HEK293T (cell line): ENCODE measurements around the gene KCNQ1.

ENCODE experiments used
- CTCF ChIA-PET: fragments of 350-600 bp; formaldehyde crosslinking; extraction: SDS; loops from one replicate; lab custom pipeline; 2021; ENCODE audit warnings: antibody characterized with exemption, inconsistent platforms; lab: Yijun Ruan, JAX
- POLR2A ChIA-PET: fragments of 350-600 bp; formaldehyde crosslinking; extraction: SDS; loops from one replicate; lab custom pipeline; 2020; ENCODE audit warnings: antibody characterized with exemption, inconsistent platforms; lab: Yijun Ruan, JAX
- DNase-seq: peaks from one replicate; pipeline ENCODE4 v3.0.0; 2012; ENCODE audit warnings: mixed read lengths; ENCODE audit errors: extremely low spot score
- ARNT ChIP-seq: fragments of 450-650 bp; IDR thresholded peaks from 2 replicates; pipeline ENCODE4 v1.6.1; 2017; ENCODE audit warnings: mild to moderate bottlenecking
- BHLHE40 ChIP-seq: fragments of 450-650 bp; IDR thresholded peaks from 2 replicates; pipeline ENCODE4 v1.6.1; 2016; ENCODE audit warnings: mild to moderate bottlenecking, moderate library complexity, borderline replicate concordance
- CTBP1 ChIP-seq: fragments of 450-650 bp; IDR thresholded peaks from 2 replicates; pipeline ENCODE4 v1.6.1; 2016; ENCODE audit warnings: borderline replicate concordance
- ELF4 ChIP-seq: fragments of 450-650 bp; IDR thresholded peaks from 2 replicates; pipeline ENCODE4 v1.6.1; 2017; ENCODE audit warnings: antibody characterized with exemption
- FOXA1 ChIP-seq: fragments of 450-650 bp; IDR thresholded peaks from 2 replicates; pipeline ENCODE4 v1.6.1; 2016; ENCODE audit warnings: mild to moderate bottlenecking
- FOXK2 ChIP-seq: fragments of 450-650 bp; IDR thresholded peaks from 2 replicates; pipeline ENCODE4 v1.6.1; 2016; ENCODE audit warnings: mild to moderate bottlenecking
- FOXM1 ChIP-seq: fragments of 450-650 bp; IDR thresholded peaks from 2 replicates; pipeline ENCODE4 v1.6.1; 2017; ENCODE audit warnings: mild to moderate bottlenecking, borderline replicate concordance
- HDGF ChIP-seq: fragments of 450-650 bp; IDR thresholded peaks from 2 replicates; pipeline ENCODE4 v1.6.1; 2017; ENCODE audit warnings: antibody characterized with exemption, borderline replicate concordance
- L3MBTL2 ChIP-seq: fragments of 450-650 bp; conservative IDR thresholded peaks from 2 replicates; pipeline ENCODE4 v1.6.1; 2016; ENCODE audit warnings: mild to moderate bottlenecking
- LEF1 ChIP-seq: fragments of 450-650 bp; IDR thresholded peaks from 2 replicates; pipeline ENCODE4 v1.6.1; 2017; ENCODE audit warnings: mild to moderate bottlenecking, borderline replicate concordance
- NFRKB ChIP-seq: fragments of 450-650 bp; IDR thresholded peaks from 2 replicates; pipeline ENCODE4 v1.6.1; 2016; ENCODE audit warnings: mild to moderate bottlenecking, moderate library complexity
- SP1 ChIP-seq: fragments of 450-650 bp; IDR thresholded peaks from 2 replicates; pipeline ENCODE4 v1.6.1; 2017
- SUZ12 ChIP-seq: fragments of 450-650 bp; IDR thresholded peaks from 2 replicates; pipeline ENCODE4 v1.6.1; 2016; ENCODE audit warnings: mild to moderate bottlenecking
- TARDBP ChIP-seq: fragments of 450-650 bp; IDR thresholded peaks from 2 replicates; pipeline ENCODE4 v1.6.1; 2016
- ZNF384 ChIP-seq: fragments of 450-650 bp; IDR thresholded peaks from 2 replicates; pipeline ENCODE4 v1.6.1; 2016
- TF ChIP-seq, protein P1 (sequence below): fragments of 450-650 bp; IDR thresholded peaks from 2 replicates; pipeline ENCODE4 v1.6.1; 2016

The KCNQ1 gene

DNA sequence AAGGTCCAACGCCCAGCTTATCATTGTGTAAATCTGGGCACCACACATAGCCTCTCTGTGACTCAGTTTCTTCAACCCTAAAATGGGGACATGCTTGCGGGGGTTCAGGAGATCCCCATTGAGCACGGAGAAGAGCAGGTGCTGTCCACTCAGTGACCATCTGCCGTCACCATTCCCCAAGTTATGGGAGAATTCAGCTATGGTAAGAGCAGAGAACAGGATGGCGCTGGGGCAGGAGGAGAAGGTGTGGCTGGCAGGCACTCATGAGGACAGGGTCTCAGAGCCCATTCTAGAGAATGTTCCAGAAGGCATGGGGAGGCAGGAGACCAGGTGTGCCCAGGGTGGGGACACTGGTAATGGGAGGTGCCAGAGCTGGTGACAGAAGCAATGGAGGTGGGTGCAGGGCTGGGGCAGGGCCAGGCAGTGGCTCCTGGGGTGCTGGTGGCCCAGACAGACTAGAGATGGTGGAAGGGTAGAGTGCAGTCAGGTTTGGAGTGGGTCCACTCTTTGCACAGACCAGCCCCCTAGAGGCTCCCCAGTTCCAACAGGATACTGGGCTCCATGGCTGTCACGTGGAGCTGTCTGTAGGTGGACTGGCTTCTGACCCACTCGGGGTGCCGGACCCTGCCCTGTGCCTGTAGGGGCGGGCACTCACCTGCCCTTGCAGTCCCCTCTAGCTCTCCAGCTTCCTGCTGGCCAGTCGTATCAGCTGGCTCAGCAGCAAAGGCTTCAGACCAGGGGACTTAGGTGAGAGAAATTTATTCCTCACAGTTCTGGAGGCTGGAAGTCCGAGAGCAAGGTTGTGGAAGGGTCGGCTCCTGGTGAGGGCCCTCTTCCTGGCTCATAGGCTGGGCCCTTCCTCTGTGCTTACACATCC lies 356.1 kb downstream of the KCNQ1 start:
- no peak for DNase-seq
- TF ChIP-seq CTBP1 (no peak), NFRKB (no peak)
- ChIA-PET CTCF (no interaction called here), POLR2A (no interaction called here)

DNA sequence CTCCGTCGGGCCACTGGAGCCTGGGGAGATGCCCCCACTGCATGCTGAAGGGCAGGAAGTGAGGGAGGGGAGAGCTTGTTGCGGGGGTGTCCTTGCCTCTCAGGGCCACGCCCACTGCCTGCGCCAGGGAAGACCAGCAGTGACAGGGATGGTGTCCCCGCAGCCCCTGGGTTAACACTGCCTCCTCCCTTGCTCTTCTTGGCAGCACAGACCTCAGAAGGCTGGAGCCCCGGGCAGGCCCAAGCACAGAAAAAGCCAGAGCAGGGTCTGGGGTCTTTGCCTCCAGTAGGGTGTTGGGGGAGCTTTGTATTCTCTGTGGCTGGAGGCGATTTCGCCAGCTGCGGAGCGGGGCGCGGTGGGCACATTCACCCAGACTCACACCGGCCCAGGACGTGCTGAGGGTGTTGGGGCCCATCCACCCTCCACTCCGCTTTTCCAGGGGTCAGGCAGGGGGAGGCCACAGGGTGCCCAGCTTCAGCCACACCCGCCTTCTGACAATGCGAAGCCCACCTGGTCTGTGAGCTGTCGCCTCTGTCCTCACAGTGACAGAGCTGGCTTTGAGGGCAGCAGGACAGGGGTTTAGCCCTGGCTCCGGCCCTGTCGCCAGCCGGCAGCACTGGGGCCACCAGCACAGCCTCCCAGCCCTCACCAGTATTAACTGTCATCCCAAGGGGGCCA lies 357.0 kb downstream of the KCNQ1 start:
- POLR2A ChIA-PET = no interaction called here
- CTCF ChIA-PET = no interaction called here

DNA sequence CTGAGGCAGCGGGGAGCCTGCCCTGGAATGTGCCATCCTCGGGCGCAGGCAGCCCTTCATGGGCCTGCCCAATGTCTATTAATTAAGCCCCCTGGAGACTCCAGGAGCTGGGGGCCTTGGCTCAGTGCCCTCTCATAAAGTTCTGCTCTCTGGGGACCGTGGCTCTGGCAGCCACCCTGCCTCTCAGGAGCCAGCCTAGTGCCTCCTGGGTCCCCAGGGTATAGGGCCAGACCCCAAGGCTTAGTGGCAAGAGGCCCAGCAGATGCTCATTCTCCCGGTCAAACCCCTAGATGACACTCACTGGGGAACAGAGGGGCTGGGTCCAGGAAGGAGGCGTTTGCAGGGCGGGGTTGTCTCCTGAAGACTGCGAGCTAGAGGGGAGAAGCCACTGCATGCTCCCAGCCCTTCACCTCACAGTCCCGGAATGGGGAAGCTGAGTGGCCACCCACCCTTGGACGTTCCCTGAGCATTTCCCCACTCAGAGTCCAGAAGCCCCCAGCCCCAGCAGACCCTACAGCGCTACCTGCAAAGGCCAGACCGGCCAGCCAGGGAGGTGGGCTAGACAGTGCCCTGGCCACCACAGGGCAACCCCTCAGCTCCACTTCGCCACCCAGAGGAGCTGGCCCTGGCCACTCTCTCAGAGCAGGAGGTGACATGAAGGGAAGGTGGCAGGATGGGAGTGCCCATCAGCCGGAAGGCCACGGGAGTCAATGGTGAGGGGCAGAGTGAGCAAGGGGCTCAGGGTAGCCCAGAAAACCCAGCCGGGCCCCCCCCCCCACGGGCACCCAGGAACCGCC lies 357.8 kb downstream of the KCNQ1 start:
- TF ChIP-seq LEF1 (no peak), ELF4 (no peak), L3MBTL2 (no peak), FOXA1 (no peak), FOXM1 (no peak), ARNT (no peak), SP1 (no peak), FOXK2 (no peak), HDGF (no peak), CTBP1 (no peak), ZNF384 (no peak), NFRKB (no peak), BHLHE40 (no peak), SUZ12 (no peak)
- TF ChIP-seq, protein P1, sequence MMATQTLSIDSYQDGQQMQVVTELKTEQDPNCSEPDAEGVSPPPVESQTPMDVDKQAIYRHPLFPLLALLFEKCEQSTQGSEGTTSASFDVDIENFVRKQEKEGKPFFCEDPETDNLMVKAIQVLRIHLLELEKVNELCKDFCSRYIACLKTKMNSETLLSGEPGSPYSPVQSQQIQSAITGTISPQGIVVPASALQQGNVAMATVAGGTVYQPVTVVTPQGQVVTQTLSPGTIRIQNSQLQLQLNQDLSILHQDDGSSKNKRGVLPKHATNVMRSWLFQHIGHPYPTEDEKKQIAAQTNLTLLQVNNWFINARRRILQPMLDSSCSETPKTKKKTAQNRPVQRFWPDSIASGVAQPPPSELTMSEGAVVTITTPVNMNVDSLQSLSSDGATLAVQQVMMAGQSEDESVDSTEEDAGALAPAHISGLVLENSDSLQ = no peak
- ChIA-PET POLR2A (no interaction called here), CTCF (no interaction called here)
- DNase-seq = no peak

More for the DNA sequence above, 357.0 kb downstream of the KCNQ1 start:
- TF ChIP-seq BHLHE40 (no peak), TARDBP (no peak), SP1 (no peak), ELF4 (no peak)
- no peak for DNase-seq

DNA sequence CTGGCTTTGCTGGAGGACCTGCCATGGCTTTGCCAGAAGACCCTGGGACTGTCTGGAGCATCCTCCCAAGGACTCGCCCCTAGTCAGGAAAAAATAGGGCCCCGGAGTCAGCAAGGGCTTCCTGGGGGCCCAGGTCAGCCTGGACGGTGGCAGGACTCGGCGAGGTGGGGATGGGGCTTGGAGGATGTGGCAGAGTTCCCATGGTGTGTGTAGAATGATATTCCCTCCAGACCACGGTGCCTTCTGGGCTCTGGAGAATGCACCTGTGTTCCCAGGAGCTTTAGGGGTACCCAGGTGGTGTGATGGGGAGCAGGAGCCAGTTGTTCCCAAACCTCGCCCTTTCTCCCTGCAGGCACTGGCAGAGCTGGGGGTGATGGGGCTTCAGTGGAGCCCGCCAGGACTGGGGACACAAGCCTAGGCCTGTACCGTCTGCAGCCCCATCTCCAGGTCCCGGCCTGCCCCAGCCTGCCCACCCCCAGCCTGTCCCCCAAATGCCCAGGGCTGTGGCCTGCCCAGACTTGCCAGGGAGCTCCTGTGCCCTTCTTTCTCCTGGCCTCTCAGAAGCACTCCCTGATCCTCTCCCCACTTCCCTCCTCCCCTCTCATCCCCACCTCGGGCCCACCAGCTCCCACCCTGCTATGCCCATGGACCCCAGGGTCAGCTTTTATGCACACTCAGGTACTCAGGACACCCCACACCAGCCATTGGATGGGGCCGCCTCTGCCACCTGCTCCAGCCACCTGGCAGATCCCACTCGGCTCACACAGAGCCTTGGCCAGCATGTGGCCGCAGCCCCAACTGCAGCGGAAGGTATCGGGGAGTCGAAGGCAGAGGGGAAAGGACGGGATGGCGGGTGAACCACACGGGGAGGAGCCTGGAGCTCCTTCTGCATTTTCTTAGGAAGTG lies 358.6 kb downstream of the KCNQ1 start:
- ChIA-PET CTCF (no interaction called here), POLR2A (no interaction called here)
- TF ChIP-seq SUZ12 (no peak), NFRKB (no peak), ELF4 (no peak), FOXA1 (no peak), FOXK2 (no peak), LEF1 (no peak), HDGF (no peak), TARDBP (no peak), SP1 (no peak), ZNF384 (no peak), L3MBTL2 (no peak), FOXM1 (no peak), BHLHE40 (no peak), ARNT (no peak), CTBP1 (no peak)
- TF ChIP-seq, protein P1 = no peak
- DNase-seq = no peak

DNA sequence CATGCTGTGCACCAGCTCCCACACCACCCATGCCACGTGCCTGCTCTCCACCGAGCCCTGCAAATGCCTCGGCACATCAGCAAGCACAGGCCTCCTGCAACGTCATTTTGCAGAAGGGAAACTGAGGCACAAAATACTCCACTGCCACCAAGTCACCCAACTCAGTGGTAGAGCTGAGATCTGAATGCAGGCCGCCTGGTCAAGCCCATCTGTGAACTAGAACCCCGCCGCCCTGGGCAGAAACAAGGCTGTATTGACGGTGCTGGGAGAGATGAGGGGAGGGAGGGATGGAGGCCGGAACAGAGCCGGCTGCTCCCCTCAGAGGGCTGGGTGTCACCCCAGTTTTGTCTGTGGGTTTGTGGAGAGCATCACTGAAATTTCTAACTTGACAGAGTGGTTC lies 359.4 kb downstream of the KCNQ1 start:
- TF ChIP-seq CTBP1 = no peak
- TF ChIP-seq ZNF384 = no peak
- no peak for TF ChIP-seq FOXM1
- TF ChIP-seq SP1 = no peak
- TF ChIP-seq FOXK2 = no peak
- CTCF ChIA-PET = no interaction called here
- DNase-seq = no peak
- POLR2A ChIA-PET = no interaction called here
